ENCODE results near the gene PPP6R3. TPM values are rescaled to one million over a fixed set of nuclear protein-coding genes. Genes with fewer than 3 reads are reported as not detected.

Gene PPP6R3
- total and polyA plus RNA-seq, 2 of the 8 experiments (the other 6 are each of a cell fraction or from before 2014, with no cell fraction given) = 44.6 to 150 TPM

- peaks cover 74 to 99% of the 10 kb centered on the region in 2 experiments for H3K79me2 ChIP-seq (ENCODE audit: control insufficient read depth in 1 of 2, insufficient read depth in 2 of 2, low read length in 2 of 2)
- no peak overlapping the region for H3K4me3 ChIP-seq (ENCODE audit: extremely low read depth in 1 of 4, insufficient read depth in 2 of 4, low read depth in 3 of 4, low read length in 4 of 4)
- ChIA-PET CTCF (ENCODE audit: partially characterized antibody) (interaction anchor here (1.0 kb wide), 1 partner anchor 308 kb away, joined by 3 read pairs; no protein-coding TSS in a partner anchor), POLR2A (ENCODE audit: partially characterized antibody) (interaction anchor here (1.0 to 1.2 kb wide), 3 partner anchors 10 to 63 kb away, joined by 3 to 4 read pairs (median 3); no protein-coding TSS in a partner anchor)
- H3K4ac ChIP-seq (replicated peaks; ENCODE audit: insufficient read length, low read depth, low read length) = no peak overlapping the region
- no peak overlapping the region for H4K5ac ChIP-seq (ENCODE audit: insufficient read length, low read depth, low read length)
- H3K23ac ChIP-seq (ENCODE audit: insufficient read length) = no peak overlapping the region
- no peak overlapping the region for H3K56ac ChIP-seq (replicated peaks; ENCODE audit: insufficient read length, low read depth, low read length)
- no peak overlapping the region for H2BK120ac ChIP-seq (replicated peaks; ENCODE audit: low read depth, low read length)
- H3K27ac ChIP-seq (ENCODE audit: low read depth, low read length) = no peak overlapping the region
- 0 out of 2 replicates have a peak, but pooled peaks cover 2% of the 10 kb centered on the region for H3K79me1 ChIP-seq (ENCODE audit: low read depth, low read length)
- H3K23me2 ChIP-seq (ENCODE audit: low read depth, low read length) = no peaks in the 10 kb centered on the region
- no peak overlapping the region for H2BK5ac ChIP-seq (ENCODE audit: low read depth, low read length)
- no peaks in the 10 kb centered on the region for H3K4me1 ChIP-seq (replicated peaks in 1 of 4; ENCODE audit: control insufficient read depth in 3 of 4, insufficient read depth in 4 of 4, low read length in 3 of 4)
- H3K9ac ChIP-seq (replicated peaks in 1 of 4; ENCODE audit: extremely low read depth in 1 of 4, low read depth in 3 of 4, low read length in 3 of 4) = no peak overlapping the region; a peak in 1 of 7 replicates
- no peak overlapping the region for H3K18ac ChIP-seq (ENCODE audit: extremely low read depth, low read length)
- H3K4me2 ChIP-seq (ENCODE audit: insufficient read depth in 1 of 2, low read depth in 2 of 2, low read length in 2 of 2) = no peak overlapping the region
- no peak for DNase-seq (ENCODE audit: low read depth in 1 of 2, low spot score in 2 of 2)
- H2AFZ ChIP-seq (ENCODE audit: low read length) = no peak overlapping the region
- no peak overlapping the region for H2BK15ac ChIP-seq (ENCODE audit: low read length)
- no peak overlapping the region for H2AK5ac ChIP-seq (ENCODE audit: low read depth, low read length)
- no peak overlapping the region for H4K8ac ChIP-seq (ENCODE audit: extremely low read depth, insufficient read depth, low read length)
- H3K36me3 ChIP-seq (ENCODE audit: control insufficient read depth in 2 of 4, insufficient read depth in 4 of 4, low read length in 3 of 4) = peaks cover 0 to 4% (median 0%) of the 10 kb centered on the region in 4 experiments; a peak in 3 of 8 replicates
- 87% methylated on average over 3 of the region's 3 CpGs; no CpG with 5 or more reads in 1 of the 2 experiments for WGBS, 2 experiments (ENCODE audit: extremely low coverage in 1 of 2, insufficient coverage in 1 of 2, insufficient read length in 1 of 2, insufficient replicate concordance in 2 of 2, low coverage in 1 of 2, low lambda C conversion rate in 2 of 2, missing lambda C conversion rate in 1 of 2)
- H3K27me3 ChIP-seq (replicated peaks in 1 of 4; ENCODE audit: control insufficient read depth in 3 of 4, extremely low read depth in 1 of 4, insufficient read depth in 3 of 4, low read length in 3 of 4) = no peaks in the 10 kb centered on the region
- H4K20me1 ChIP-seq (replicated peaks in 1 of 2; ENCODE audit: control insufficient read depth in 1 of 2, insufficient read depth in 2 of 2, low read length in 2 of 2) = peaks cover 23 to 28% of the 10 kb centered on the region in 2 experiments
- no peak overlapping the region for H3K14ac ChIP-seq (ENCODE audit: insufficient read length)
- no peak for FAIRE-seq
- TF ChIP-seq YY1 (IDR thresholded peaks at IDR 0.05; ENCODE audit: low read depth, low read length) (peak; percentile 22; the same call in 1 of the 2 replicates), TEAD4 (IDR thresholded peaks at IDR 0.05; ENCODE audit: low read depth, low read length) (no peak)
- H2BK20ac ChIP-seq (ENCODE audit: low read length) = no peak overlapping the region
- H4K91ac ChIP-seq (replicated peaks; ENCODE audit: insufficient read length, low read length) = no peak overlapping the region
- H2BK12ac ChIP-seq (ENCODE audit: low read depth, low read length) = no peak overlapping the region
- H3K9me3 ChIP-seq (ENCODE audit: insufficient read depth in 2 of 2, low read depth in 1 of 2, low read length in 1 of 2) = peaks cover 0 to 3% of the 10 kb centered on the region in 2 experiments; a peak in 1 of 4 replicates
These were observed 20.4 kb downstream of the PPP6R3 start for GRCh38 chr11:68480852-68481510.
